GM21526 (cell line): ENCODE measurements around the gene ATP6V0B.

Experiments used
- ATAC-seq: cut with Tn5 transposase; IDR thresholded peaks from one replicate; pipeline ENCODE4 v1.9.1; 2021; ENCODE audit warnings: moderate library complexity; ENCODE audit not compliant: unreplicated experiment, low FRiP score

The ATP6V0B gene

GRCh38 chr1:43997295-43997999 lies 22.7 kb downstream of the ATP6V0B start:
- no peak for ATAC-seq

DNA sequence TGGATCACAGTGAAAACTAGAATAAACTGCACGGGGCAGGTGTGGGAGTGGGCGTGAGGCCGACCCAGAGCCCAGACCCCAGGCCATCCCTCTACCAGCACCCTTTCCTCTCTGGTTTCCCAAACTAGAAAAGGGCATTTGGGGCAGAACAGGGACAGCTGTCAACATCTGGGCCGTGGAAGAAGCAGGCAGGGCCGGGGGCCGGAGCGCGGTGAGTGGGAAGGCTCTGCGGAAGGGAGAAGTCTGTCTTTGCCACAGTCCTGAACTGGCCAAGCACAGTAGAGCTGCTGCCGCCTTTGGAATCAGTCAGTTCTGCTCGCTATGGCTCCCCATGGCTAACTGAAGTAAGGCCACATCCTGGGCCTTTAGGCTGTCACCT lies 23.2 kb downstream of the ATP6V0B start:
- ATAC-seq, result no peak

GRCh38 chr1:43999455-43999854 lies 24.7 kb downstream of the ATP6V0B start:
- ATAC-seq, result no peak

GRCh38 chr1:44000122-44000665 lies 25.4 kb downstream of the ATP6V0B start:
- ATAC-seq, result no peak

GRCh38 chr1:44002165-44002564 lies 27.4 kb downstream of the ATP6V0B start:
- no peak for ATAC-seq

DNA sequence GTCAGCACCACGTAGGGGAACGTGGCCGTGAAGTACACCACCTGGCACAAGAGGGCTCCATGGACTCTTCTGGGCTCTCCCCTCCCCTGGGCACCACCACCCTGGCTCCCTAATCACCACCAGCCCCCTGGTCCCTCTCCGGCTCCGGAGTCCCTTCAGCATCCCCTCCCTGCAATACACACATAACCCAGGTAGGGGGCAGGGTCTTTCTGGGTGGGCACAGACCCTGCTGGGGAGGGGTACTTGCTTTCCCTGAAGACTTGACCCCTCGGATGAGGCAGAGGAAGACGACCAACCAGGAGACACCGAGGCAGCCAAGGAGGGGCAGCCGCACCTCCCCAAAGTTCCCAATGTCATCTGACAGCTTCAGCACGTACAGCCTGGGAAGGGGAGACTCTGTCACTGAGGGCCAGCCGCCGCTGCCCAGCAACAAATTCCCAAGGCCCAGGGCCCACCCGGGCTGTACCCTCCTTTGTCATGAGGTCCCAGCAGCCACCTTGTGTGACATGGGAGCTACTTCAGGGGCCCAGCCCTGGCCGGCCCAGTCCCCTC lies 27.9 kb downstream of the ATP6V0B start:
- ATAC-seq, result no peak

DNA sequence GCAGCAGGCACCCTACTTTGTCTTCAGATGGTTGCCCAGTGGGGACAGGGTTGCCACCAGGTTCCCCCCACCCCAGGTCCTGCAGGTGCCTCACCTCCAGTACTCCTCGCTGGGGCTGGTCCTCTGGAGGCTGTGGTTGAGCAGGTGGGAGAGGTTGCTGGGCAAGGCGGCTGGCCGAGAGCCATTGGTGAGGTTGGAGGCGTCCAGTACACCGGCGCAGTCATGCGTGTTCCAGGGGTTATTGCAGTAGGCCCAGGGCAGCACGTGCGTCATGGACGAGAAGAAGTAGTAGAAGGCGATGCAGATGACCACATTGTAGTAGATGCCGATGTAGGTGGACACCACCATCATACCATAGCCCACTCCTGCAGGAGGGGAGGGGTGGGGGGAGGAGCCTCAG lies 33.5 kb downstream of the ATP6V0B start:
- no peak for ATAC-seq

GRCh38 chr1:44010935-44011471 lies 36.2 kb downstream of the ATP6V0B start:
- no peak for ATAC-seq

- ATAC-seq, result no peak
Observed at GRCh38 chr1:44012404-44012803, 37.6 kb downstream of the ATP6V0B start.

DNA sequence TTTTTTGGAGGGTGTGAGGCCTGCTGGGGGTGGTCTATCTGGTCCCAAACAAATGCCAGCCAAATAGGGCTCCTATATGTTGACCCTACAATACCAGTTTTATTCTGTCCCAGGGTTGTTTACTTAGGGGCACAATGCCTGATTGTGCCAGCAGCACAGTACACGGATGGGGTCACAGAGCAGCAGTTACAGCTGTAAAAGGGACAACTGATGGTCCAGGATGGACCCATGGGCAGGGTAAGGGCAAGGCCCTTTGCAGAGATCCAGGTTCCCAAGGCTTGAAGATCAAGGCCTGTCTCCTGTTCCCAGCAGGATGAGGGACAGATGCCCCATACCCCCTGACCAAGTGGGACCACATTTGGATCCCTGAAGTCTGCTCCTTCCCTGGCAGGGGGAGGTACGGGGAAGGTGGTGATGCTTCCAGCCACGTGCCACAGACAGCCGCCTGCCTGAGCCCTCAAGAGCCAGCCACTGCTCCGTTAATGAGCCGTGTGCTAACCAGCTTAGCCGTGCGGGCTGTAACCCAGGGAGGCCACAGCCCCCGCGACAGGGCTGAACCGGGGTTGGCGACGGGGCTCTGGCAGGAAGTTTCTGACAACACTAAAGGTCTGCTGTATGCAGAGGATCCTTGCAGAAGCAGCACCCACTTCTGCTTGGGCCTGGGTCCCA lies 38.3 kb downstream of the ATP6V0B start:
- ATAC-seq, result no peak

GRCh38 chr1:44013949-44014348 lies 39.2 kb downstream of the ATP6V0B start:
- ATAC-seq, result no peak

GRCh38 chr1:44014365-44015104 lies 39.8 kb downstream of the ATP6V0B start:
- ATAC-seq, result no peak

DNA sequence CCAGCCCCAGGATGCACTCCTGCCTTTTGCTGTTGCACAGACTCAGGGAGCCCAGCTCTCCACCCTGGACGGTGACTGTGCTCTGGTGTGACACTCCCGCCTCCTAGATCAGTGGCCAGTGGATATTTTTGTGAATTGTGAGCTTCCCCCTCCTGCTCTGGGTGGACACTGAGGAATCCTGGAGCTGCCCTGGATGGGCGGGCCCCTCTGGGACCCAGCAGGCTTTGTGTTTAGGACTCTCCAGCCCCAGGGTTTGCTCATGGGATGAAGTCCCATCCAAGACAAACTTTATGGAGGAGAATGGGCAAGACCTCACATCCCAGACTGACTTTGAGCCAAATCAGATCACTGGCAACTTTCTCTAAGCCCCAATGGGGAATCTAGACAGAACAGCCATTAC lies 40.4 kb downstream of the ATP6V0B start:
- ATAC-seq, result no peak

DNA sequence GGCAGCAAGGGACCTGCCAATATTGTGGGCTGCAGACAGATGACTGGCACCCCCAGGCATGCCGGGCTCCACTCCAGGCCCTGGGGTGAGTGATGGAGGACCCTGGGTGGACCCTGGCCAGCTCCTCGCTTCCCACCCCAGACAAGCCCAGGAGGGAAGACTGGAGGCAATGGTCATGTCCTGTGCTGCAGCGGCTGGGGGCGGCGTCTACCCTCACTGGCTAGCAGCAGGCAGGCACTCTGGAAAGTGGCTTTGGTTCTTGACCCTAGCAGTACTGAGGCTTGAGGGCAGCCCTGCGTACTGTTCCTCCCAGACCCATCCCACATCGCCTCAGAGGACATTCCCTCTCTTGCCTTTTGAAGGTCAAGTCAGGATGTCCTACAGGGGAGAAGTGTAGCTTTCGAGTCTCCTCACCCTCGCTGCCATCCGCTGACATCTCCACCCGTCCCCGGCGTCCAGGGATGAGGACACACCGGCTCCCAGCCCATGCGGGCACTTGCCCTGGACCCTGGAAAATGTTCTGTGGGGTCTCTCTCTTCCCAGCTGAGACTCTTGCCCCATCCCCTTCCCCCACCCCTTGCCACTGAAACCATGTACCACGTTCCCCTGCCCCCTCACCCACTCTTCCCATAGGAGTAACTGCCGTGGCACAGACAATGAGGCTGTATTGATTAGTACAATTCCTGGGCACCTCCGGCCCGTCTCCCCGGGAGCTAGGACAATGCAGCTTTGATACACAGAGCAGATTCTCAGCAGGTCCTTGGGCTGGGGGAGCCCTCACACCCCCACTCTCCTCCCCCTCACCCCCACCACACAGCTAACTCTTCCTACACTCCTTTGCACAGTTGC lies 41.5 kb downstream of the ATP6V0B start:
- ATAC-seq, result no peak

DNA sequence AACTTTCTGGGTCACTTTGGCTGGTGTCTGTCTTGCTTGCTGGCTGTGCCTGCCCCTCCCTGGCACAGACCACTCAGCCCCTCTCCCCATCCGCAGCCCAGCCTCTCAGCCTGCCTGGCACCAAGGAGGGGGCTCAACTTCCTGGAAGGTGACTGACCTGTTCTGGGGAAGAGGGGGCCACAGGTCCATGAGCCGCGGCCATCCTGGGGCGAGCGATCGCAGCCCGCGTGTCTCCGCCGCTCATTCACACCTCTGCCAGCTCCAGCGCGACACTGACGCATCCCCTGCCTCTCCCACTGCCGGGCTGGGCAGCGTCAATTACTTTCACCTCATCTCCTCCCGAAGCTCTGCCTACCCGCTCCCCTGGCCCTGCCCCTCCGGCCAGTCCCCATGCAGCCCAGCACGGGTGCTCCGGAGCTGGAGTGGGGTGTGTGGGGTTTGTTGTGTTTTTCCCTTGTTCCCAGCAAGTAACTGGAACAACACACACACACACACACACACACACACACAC lies 42.2 kb downstream of the ATP6V0B start:
- no peak for ATAC-seq

GRCh38 chr1:44019466-44019948 lies 44.7 kb downstream of the ATP6V0B start:
- ATAC-seq, result no peak

DNA sequence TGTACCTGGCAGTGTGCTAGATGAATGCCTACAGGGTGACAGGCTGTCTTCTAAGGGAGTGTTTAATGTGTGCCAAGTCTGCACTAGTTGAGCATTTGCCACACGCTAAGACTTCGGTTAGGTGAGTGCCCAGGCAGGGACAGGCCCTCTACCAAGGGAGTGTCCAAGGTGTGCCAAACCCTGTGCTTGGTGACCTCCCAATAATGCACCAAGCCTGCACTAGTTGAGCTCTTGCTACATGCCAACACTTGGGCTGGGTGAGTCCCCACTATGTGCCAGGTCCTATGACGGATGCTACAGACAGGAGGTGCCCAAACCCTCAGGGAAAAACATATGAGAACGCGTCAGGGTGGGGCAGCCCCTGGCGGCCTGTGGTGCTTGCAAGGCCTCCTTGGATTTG lies 45.7 kb downstream of the ATP6V0B start:
- no peak for ATAC-seq

- no peak for ATAC-seq
Observed at GRCh38 chr1:44021156-44021555, 46.4 kb downstream of the ATP6V0B start.

- ATAC-seq, result no peak
Observed at GRCh38 chr1:44021581-44022321, 47.0 kb downstream of the ATP6V0B start.
